Testis (tissue), 2 donors: ENCODE results near the gene CHCHD3.

Source experiments
- POLR2A ChIP-seq: fragments of 450-650 bp; IDR thresholded peaks from one replicate; pipeline ENCODE4 v1.6.1; 2017; ENCODE audit warnings: antibody characterized with exemption, mild to moderate bottlenecking, moderate library complexity
- TF ChIP-seq, protein P1 (sequence below), 3 experiments: fragments of 450-650 bp in 2 of 3; fragments of 200-600 bp in 1 of 3; sonication (generic) in 1 of 3; IDR thresholded peaks; one replicate each; pipeline ENCODE4 v1.5.1; 2016 to 2019; ENCODE audit warnings: antibody characterized with exemption in 3 of 3, mild to moderate bottlenecking in 2 of 3, moderate library complexity in 1 of 3

GRCh38 chr7:132780822-132781221 lies 301.1 kb downstream of the CHCHD3 start:
- TF ChIP-seq, protein P1, sequence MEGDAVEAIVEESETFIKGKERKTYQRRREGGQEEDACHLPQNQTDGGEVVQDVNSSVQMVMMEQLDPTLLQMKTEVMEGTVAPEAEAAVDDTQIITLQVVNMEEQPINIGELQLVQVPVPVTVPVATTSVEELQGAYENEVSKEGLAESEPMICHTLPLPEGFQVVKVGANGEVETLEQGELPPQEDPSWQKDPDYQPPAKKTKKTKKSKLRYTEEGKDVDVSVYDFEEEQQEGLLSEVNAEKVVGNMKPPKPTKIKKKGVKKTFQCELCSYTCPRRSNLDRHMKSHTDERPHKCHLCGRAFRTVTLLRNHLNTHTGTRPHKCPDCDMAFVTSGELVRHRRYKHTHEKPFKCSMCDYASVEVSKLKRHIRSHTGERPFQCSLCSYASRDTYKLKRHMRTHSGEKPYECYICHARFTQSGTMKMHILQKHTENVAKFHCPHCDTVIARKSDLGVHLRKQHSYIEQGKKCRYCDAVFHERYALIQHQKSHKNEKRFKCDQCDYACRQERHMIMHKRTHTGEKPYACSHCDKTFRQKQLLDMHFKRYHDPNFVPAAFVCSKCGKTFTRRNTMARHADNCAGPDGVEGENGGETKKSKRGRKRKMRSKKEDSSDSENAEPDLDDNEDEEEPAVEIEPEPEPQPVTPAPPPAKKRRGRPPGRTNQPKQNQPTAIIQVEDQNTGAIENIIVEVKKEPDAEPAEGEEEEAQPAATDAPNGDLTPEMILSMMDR (IDR thresholded peaks at IDR 0.05): no peak
- TF ChIP-seq POLR2A: no peak
